Kidney epithelial cell (primary cell): ENCODE results near the gene THSD4. TPM values are rescaled to one million over a fixed set of nuclear protein-coding genes. Genes with fewer than 3 reads are reported as not detected.

Experiments used
- DNase-seq: peaks from one replicate; pipeline ENCODE4 v3.0.0-alpha.2; 2010; ENCODE audit warnings: low read depth
- H3K27me3 ChIP-seq: 2 replicates; pipeline ENCODE4 v1.6.0; 2011; ENCODE audit warnings: low read length; ENCODE audit not compliant: control insufficient read depth, insufficient read depth
- H3K36me3 ChIP-seq: 2 replicates; pipeline ENCODE4 v1.5.1; 2011; ENCODE audit warnings: low read length; ENCODE audit not compliant: control insufficient read depth, insufficient read depth
- H3K4me3 ChIP-seq: 2 replicates; pipeline ENCODE4 v1.5.1; 2011; ENCODE audit warnings: low read depth, mild to moderate bottlenecking, control low read depth, low read length
- CTCF ChIP-seq: IDR thresholded peaks from 2 replicates; pipeline ENCODE4 v1.5.1; 2011; ENCODE audit warnings: mild to moderate bottlenecking, moderate library complexity, low read length, control low read depth, inconsistent platforms; ENCODE audit not compliant: insufficient read depth, poor library complexity, severe bottlenecking
- total RNA-seq: library from RNA; depleted of rRNA; stranded (reverse); fragments of >200 nt; gene quantifications from 2 replicates; pipeline ENCODE4 v1.2.3, GENCODE V29; 2015

The THSD4 gene
- total RNA-seq, 1 donor from 2014 or later: 17.7 TPM

GRCh38 chr15:71375934-71376333 lies 260.7 kb downstream of the THSD4 start:
- no peak overlapping the region for H3K4me3 ChIP-seq
- no peak for DNase-seq
- no peaks in the 10 kb centered on the region for H3K27me3 ChIP-seq
- no peak for TF ChIP-seq CTCF
- no peaks in the 10 kb centered on the region for H3K36me3 ChIP-seq

GRCh38 chr15:71379893-71380292 lies 264.6 kb downstream of the THSD4 start:
- H3K27me3 ChIP-seq: no peaks in the 10 kb centered on the region
- H3K4me3 ChIP-seq: no peak overlapping the region
- DNase-seq: no peak
- H3K36me3 ChIP-seq: no peaks in the 10 kb centered on the region
- TF ChIP-seq CTCF: no peak

DNA sequence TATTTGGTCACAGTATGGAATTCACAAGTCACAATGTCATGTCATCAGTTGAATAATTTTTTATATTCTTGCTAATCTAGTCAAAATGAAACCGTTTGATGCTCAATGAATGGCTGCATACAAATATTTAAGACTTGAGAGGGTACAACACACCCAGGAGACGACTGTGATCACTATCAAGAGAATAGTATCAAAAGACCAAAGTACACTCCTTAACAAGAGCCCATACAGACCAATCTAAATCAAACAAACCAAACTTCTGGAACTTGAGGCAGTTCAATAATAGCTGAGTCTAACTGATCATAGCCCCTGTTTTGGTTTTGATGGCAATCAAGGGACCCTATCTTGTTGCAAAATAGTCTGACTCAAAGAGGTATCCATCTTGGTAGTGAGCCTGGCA lies 265.1 kb downstream of the THSD4 start:
- Histone ChIP-seq H3K27me3 (no peaks in the 10 kb centered on the region), H3K4me3 (no peak overlapping the region), H3K36me3 (no peaks in the 10 kb centered on the region)
- TF ChIP-seq CTCF: no peak
- no peak for DNase-seq

DNA sequence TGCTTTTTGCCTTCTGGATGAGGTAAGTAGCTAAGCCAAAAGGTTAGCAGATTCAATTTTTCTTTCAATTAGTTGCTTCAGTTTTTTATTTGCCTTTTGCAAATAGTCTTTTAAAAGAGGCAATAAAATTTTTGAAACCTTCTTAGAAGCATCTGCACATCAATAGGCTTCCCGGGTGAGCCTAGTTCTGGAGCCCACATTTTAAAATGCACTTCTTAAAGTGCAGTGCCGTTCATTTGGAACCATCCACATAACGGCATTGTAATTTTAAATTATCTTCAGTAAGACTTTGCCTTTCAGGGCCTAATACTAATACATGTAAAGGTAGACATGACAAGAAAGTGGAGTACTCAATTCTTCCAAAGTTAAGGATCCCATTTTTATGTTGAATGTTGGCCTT lies 269.2 kb downstream of the THSD4 start:
- no peaks in the 10 kb centered on the region for H3K36me3 ChIP-seq
- DNase-seq: no peak
- H3K4me3 ChIP-seq: no peak overlapping the region

DNA sequence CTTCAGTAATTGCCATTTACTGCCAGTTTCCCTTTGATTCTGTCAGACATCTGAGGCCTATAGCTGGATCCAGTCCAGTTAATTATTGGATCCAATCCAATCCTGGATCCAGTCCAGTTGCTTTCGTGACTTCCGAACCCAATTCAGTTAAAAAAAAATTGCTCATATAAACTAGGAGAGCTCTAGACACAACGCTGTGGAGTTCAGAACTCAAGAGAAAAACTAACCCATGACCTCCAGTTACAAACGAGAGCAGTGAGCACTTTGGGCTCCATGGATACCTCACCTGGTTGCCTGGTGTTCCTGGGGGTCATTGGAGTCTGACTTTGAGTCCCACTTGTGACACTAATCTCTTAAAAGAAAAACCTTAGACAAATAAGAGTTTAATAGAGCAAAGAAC lies 269.8 kb downstream of the THSD4 start:
- no peak overlapping the region for H3K4me3 ChIP-seq
- no peaks in the 10 kb centered on the region for H3K27me3 ChIP-seq
- no peaks in the 10 kb centered on the region for H3K36me3 ChIP-seq
- no peak for TF ChIP-seq CTCF
- DNase-seq: no peak

More for the DNA sequence above, 269.2 kb downstream of the THSD4 start:
- no peak for TF ChIP-seq CTCF
- no peaks in the 10 kb centered on the region for H3K27me3 ChIP-seq

DNA sequence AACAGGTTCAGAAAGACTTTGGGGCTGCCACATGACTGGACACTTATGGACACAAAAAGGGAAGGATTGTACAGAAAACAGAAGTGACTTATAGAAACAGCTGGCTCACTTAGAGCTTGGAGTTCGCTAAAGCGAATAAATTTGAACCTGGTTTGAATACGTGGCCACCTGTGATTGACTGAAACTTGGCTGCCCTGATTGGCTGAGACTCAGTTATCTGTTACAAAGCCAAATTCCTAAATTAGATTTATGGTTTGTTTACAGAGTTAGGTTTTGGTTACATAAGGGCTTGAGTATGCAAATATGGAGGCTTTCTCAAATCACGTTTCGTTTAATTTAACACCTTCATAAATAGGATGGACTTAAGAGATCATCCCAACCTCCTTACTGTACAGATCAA lies 270.2 kb downstream of the THSD4 start:
- Histone ChIP-seq H3K4me3 (no peak overlapping the region), H3K27me3 (no peaks in the 10 kb centered on the region), H3K36me3 (no peaks in the 10 kb centered on the region)
- no peak for DNase-seq
- TF ChIP-seq CTCF: no peak
